ENCODE results near the gene DCUN1D2.

DCUN1D2 gene

GRCh38 chr13:113518076-113518803 is 27.7 kb upstream of the DCUN1D2 start:
- DNase-seq = no peak

- DNase-seq = no peak
These were observed 24.3 kb upstream of the DCUN1D2 start for GRCh38 chr13:113514847-113515246.

- no peak for DNase-seq
These were observed 23.2 kb upstream of the DCUN1D2 start for GRCh38 chr13:113513761-113514160.

- DNase-seq = no peak
These were observed 20.9 kb upstream of the DCUN1D2 start for GRCh38 chr13:113511361-113511760.

- no peak for DNase-seq
These were observed 20.4 kb upstream of the DCUN1D2 start for GRCh38 chr13:113510871-113511270.

- no peak for DNase-seq
These were observed 19.5 kb upstream of the DCUN1D2 start for GRCh38 chr13:113509989-113510388.

- DNase-seq = no peak
These were observed 18.2 kb upstream of the DCUN1D2 start for GRCh38 chr13:113508521-113509254.

GRCh38 chr13:113507505-113508345 is 17.2 kb upstream of the DCUN1D2 start:
- DNase-seq = no peak

GRCh38 chr13:113506871-113507388 is 16.4 kb upstream of the DCUN1D2 start:
- DNase-seq = no peak

- no peak for DNase-seq
These were observed 15.6 kb upstream of the DCUN1D2 start for GRCh38 chr13:113506025-113506685.

GRCh38 chr13:113502686-113503085 is 12.2 kb upstream of the DCUN1D2 start:
- no peak for DNase-seq

GRCh38 chr13:113500530-113501265 is 10.2 kb upstream of the DCUN1D2 start:
- DNase-seq = no peak

GRCh38 chr13:113499936-113500335 is 9.4 kb upstream of the DCUN1D2 start:
- no peak for DNase-seq

- DNase-seq = no peak
These were observed 8.4 kb upstream of the DCUN1D2 start for GRCh38 chr13:113498905-113499304.

GRCh38 chr13:113497217-113497616 is 6.7 kb upstream of the DCUN1D2 start:
- DNase-seq = no peak

- DNase-seq = no peak
These were observed 5.1 kb upstream of the DCUN1D2 start for GRCh38 chr13:113495494-113496210.

GRCh38 chr13:113493315-113493951 is 2.9 kb upstream of the DCUN1D2 start:
- no peak for DNase-seq

GRCh38 chr13:113491982-113492381 is 1.5 kb upstream of the DCUN1D2 start:
- DNase-seq = no peak

- DNase-seq = no peak
These were observed 940 bp upstream of the DCUN1D2 start for GRCh38 chr13:113491418-113491883.
